WI38 (cell line): ENCODE data around the gene GCNT1.
"Not testable (repeated sequence)": the region's sequence is repeated elsewhere in the genome, so short reads cannot be mapped to it uniquely, and the experiment has no call there.

Experiments used
- H3K4me3 ChIP-seq: 2 replicates; pipeline ENCODE4 v1.5.1; 2011; ENCODE audit warnings: low read depth, mild to moderate bottlenecking, control low read depth, low read length
- CTCF ChIP-seq: IDR thresholded peaks from 2 replicates; pipeline ENCODE4 v1.5.1; 2012; ENCODE audit warnings: low read depth, mild to moderate bottlenecking, control low read depth, low read length

The GCNT1 gene

GRCh38 chr9:76433406-76433805 lies 25.6 kb upstream of the GCNT1 start:
- H3K4me3 ChIP-seq: no peak overlapping the region

DNA sequence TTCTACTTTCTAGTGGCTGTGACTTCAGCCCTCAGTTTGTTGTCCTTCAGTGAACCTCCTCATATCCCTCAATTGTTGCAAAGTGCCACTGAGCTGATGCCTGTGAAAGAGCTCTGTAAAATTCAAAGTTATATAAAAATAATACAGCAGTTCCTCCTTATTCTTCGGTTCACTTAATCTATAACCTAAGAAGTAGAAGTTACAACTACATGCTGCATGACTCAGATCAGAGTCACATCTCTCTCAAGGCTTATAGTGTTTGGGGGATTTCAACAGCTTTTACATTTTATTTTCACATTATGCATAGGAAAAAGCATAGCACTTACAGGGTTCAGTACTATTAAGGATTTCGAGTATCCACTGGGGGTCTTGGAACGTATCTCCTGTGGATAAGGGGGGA lies 25.1 kb upstream of the GCNT1 start:
- no peak overlapping the region for H3K4me3 ChIP-seq
- no peak for TF ChIP-seq CTCF

More at GRCh38 chr9:76433406-76433805, 25.6 kb upstream of the GCNT1 start:
- TF ChIP-seq CTCF: no peak

DNA sequence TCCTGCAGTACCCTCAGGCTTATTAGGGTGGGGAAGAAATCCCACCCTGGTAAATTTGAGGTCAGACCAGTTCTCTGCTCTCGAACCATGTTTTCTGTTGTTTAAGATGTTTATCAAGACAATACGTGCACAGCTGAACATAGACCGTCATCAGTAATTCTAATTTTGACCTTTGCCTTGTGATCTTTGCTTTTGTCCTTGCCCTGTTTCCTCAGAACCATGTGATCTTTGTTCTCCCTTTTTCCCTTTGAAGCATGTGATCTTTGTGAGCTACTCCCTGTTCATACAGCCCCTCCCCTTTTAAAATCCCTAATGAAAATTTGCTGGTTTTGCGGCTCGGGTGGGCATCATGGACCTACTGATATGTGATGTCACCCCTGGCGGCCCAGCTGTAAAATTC lies 24.1 kb upstream of the GCNT1 start:
- H3K4me3 ChIP-seq: not testable (repeated sequence)

GRCh38 chr9:76437017-76437699 lies 21.8 kb upstream of the GCNT1 start:
- not testable (repeated sequence) for H3K4me3 ChIP-seq

DNA sequence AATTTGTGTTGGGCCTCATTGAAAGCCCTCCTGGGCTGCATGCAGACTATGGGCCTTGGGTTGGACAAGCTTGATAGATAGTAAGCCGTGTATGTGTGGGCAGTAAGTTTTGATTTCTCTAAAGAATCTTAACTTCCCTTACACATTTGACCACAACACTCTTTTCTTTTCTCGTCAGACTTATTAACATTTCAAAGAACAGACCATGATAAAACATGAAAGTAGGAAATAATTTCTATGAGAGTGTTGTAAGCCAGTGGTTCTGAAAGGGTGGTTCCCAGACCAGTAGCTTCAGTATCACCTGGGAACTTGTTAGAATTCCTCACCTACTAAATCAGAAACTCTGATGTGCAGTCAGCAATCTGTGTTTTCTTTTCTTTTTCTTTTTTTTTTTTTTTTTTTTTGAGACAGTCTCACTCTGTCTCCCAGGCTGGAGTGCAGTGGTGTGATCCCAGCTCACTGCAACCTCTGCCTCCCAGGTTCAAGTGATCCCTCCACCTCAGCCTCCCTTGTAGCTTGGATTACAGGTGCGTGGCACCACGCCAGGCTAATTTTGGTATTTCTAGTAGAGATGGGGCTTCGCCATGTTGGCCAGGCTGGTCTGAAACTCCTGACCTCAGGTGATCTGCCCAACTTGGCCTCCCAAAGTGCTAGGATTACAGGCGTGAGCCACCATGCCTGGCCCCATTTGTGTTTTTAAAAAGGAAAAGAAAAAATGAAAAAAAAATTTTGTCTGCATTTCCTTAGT lies 20.0 kb upstream of the GCNT1 start:
- no peak overlapping the region for H3K4me3 ChIP-seq
- TF ChIP-seq CTCF: no peak

- no peak overlapping the region for H3K4me3 ChIP-seq
- no peak for TF ChIP-seq CTCF
Observed at GRCh38 chr9:76441551-76442322, 17.2 kb upstream of the GCNT1 start.

DNA sequence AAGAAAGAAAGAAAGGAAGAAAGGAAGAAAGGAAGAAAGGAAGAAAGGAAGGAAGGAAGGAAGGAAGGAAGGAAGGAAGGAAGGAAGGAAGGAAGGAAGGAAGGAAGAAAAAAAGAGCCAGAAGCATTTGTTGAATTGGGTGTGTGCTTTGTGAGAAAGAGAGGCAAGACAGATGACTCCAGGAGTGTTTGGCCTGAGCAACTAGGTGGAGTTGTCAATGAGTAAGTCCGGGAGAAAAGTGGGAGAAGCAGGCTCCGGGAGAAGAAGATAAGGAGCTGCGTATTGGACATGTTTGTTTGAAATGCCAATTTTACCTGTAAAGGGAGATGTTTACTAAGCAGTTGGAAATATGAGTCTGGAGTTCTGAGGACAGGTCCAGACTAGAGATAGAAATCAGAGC lies 15.1 kb upstream of the GCNT1 start:
- no peak overlapping the region for H3K4me3 ChIP-seq
- no peak for TF ChIP-seq CTCF

DNA sequence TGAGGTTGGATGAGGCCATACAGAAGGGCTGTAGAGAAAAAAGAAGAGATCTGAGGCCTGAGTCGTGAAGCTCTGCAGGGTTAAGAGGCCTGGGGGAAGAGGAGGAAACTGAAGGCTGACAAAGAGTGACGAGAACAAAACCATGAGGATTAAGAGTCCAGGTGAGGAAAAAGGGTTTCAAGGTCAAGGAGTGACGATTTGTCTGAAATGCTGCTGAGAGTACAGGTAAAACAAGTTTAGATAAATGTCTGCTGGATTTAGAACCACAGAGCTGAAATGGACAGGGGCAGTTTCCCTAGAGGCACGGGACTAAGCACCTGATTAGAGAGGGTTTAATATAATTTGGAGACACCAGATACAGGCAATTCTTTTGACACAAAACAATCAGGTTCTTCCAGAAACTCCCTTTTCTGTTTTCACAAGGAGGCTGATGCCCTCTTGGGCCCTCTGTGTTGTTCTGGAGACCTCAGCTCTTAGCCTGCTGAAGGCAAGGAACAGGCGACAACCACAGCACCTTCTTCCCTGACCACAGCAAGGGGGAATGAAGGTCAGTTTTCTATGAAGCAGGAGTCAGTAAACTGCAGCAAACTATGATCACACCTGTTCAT lies 14.6 kb upstream of the GCNT1 start:
- no peak for TF ChIP-seq CTCF
- no peak overlapping the region for H3K4me3 ChIP-seq
